ENCODE measurements around the gene ST8SIA4.
A peak's percentile ranks its signal among the peaks of the same experiment; 100 is the strongest.

ST8SIA4 gene

GRCh38 chr5:100867039-100867562 lies 36.0 kb downstream of the ST8SIA4 start:
- no peak for DNase-seq (ENCODE audit: low read depth in 2 of 2)

- no peak for DNase-seq (ENCODE audit: low read depth in 2 of 2)
Measured at GRCh38 chr5:100864931-100865330, 38.2 kb downstream of the ST8SIA4 start.

- DNase-seq (ENCODE audit: low read depth in 2 of 2): no peak
Measured at GRCh38 chr5:100863739-100864138, 39.3 kb downstream of the ST8SIA4 start.

GRCh38 chr5:100861148-100861547 lies 41.9 kb downstream of the ST8SIA4 start:
- no peak for DNase-seq (ENCODE audit: low read depth in 2 of 2)

GRCh38 chr5:100860407-100860806 lies 42.7 kb downstream of the ST8SIA4 start:
- DNase-seq (ENCODE audit: low read depth in 2 of 2): no peak

GRCh38 chr5:100858987-100859545 lies 44.0 kb downstream of the ST8SIA4 start:
- no peak for DNase-seq (ENCODE audit: low read depth in 2 of 2)

GRCh38 chr5:100856462-100856861 lies 46.6 kb downstream of the ST8SIA4 start:
- DNase-seq (ENCODE audit: low read depth in 2 of 2): peak in 1 of 2 experiments; percentile 0

- DNase-seq (ENCODE audit: low read depth in 2 of 2): no peak
Measured at GRCh38 chr5:100855937-100856430, 47.1 kb downstream of the ST8SIA4 start.

- no peak for DNase-seq (ENCODE audit: low read depth in 2 of 2)
Measured at GRCh38 chr5:100855295-100855694, 47.8 kb downstream of the ST8SIA4 start.

- DNase-seq (ENCODE audit: low read depth in 2 of 2): no peak
Measured at GRCh38 chr5:100854591-100854990, 48.5 kb downstream of the ST8SIA4 start.

GRCh38 chr5:100853582-100853981 lies 49.5 kb downstream of the ST8SIA4 start:
- no peak for DNase-seq (ENCODE audit: low read depth in 2 of 2)

GRCh38 chr5:100852988-100853449 lies 50.1 kb downstream of the ST8SIA4 start:
- no peak for DNase-seq (ENCODE audit: low read depth in 2 of 2)

- no peak for DNase-seq (ENCODE audit: low read depth in 2 of 2)
Measured at GRCh38 chr5:100852051-100852450, 51.0 kb downstream of the ST8SIA4 start.

GRCh38 chr5:100846772-100847171 lies 56.3 kb downstream of the ST8SIA4 start:
- DNase-seq (ENCODE audit: low read depth in 2 of 2): peak; percentile 35 to 37

- DNase-seq (ENCODE audit: low read depth in 2 of 2): no peak
Measured at GRCh38 chr5:100842080-100842479, 61.0 kb downstream of the ST8SIA4 start.

GRCh38 chr5:100841358-100842076 lies 61.6 kb downstream of the ST8SIA4 start:
- no peak for DNase-seq (ENCODE audit: low read depth in 2 of 2)

GRCh38 chr5:100840789-100841188 lies 62.3 kb downstream of the ST8SIA4 start:
- no peak for DNase-seq (ENCODE audit: low read depth in 2 of 2)

- no peak for DNase-seq (ENCODE audit: low read depth in 2 of 2)
Measured at GRCh38 chr5:100840370-100840769, 62.7 kb downstream of the ST8SIA4 start.

GRCh38 chr5:100838048-100838473 lies 65.0 kb downstream of the ST8SIA4 start:
- no peak for DNase-seq (ENCODE audit: low read depth in 2 of 2)

GRCh38 chr5:100834519-100834918 lies 68.6 kb downstream of the ST8SIA4 start:
- no peak for DNase-seq (ENCODE audit: low read depth in 2 of 2)

- DNase-seq (ENCODE audit: low read depth in 2 of 2): no peak
Measured at GRCh38 chr5:100832252-100833230, 70.5 kb downstream of the ST8SIA4 start.

GRCh38 chr5:100828898-100829356 lies 74.2 kb downstream of the ST8SIA4 start:
- DNase-seq (ENCODE audit: low read depth in 2 of 2): no peak

All from fibroblast of skin of left quadriceps (primary cell).